GM18870 (cell line): ENCODE data around the gene GRM5.

ENCODE experiments used
- ATAC-seq: cut with Tn5 transposase; IDR thresholded peaks from one replicate; pipeline ENCODE4 v1.9.1; 2021; ENCODE audit warnings: moderate library complexity; ENCODE audit not compliant: unreplicated experiment

Gene GRM5

GRCh38 chr11:88623531-88623930 lies 442.3 kb downstream of the GRM5 start:
- ATAC-seq, result no peak

GRCh38 chr11:88620568-88621130 lies 445.1 kb downstream of the GRM5 start:
- no peak for ATAC-seq

- no peak for ATAC-seq
Observed at GRCh38 chr11:88619656-88620385, 446.0 kb downstream of the GRM5 start.

GRCh38 chr11:88619071-88619425 lies 446.7 kb downstream of the GRM5 start:
- ATAC-seq, result no peak

GRCh38 chr11:88618327-88619070 lies 447.3 kb downstream of the GRM5 start:
- ATAC-seq, result no peak

- ATAC-seq, result no peak
Observed at GRCh38 chr11:88617226-88617625, 448.6 kb downstream of the GRM5 start.

GRCh38 chr11:88604260-88604659 lies 461.5 kb downstream of the GRM5 start:
- ATAC-seq, result no peak

GRCh38 chr11:88603091-88603867 lies 462.5 kb downstream of the GRM5 start:
- ATAC-seq, result no peak

- ATAC-seq, result no peak
Observed at GRCh38 chr11:88597387-88597786, 468.4 kb downstream of the GRM5 start.

GRCh38 chr11:88596786-88597185 lies 469.0 kb downstream of the GRM5 start:
- ATAC-seq, result no peak

- ATAC-seq, result no peak
Observed at GRCh38 chr11:88594274-88594950, 471.4 kb downstream of the GRM5 start.

- no peak for ATAC-seq
Observed at GRCh38 chr11:88590361-88590760, 475.4 kb downstream of the GRM5 start.

GRCh38 chr11:88583251-88583650 lies 482.5 kb downstream of the GRM5 start:
- no peak for ATAC-seq

- no peak for ATAC-seq
Observed at GRCh38 chr11:88579466-88579865, 486.3 kb downstream of the GRM5 start.

GRCh38 chr11:88576741-88577140 lies 489.0 kb downstream of the GRM5 start:
- no peak for ATAC-seq

GRCh38 chr11:88575916-88576315 lies 489.9 kb downstream of the GRM5 start:
- ATAC-seq, result no peak

- ATAC-seq, result no peak
Observed at GRCh38 chr11:88569342-88569741, 496.4 kb downstream of the GRM5 start.

- ATAC-seq, result no peak
Observed at GRCh38 chr11:88555829-88556202, 510.0 kb downstream of the GRM5 start.

GRCh38 chr11:88555018-88555828 lies 510.6 kb downstream of the GRM5 start:
- ATAC-seq, result no peak

- no peak for ATAC-seq
Observed at GRCh38 chr11:88553204-88553603, 512.6 kb downstream of the GRM5 start.
